ENCODE data around the gene AMD1. TPM values are rescaled to one million over a fixed set of nuclear protein-coding genes. Genes with fewer than 3 reads are reported as not detected.

AMD1 gene
- total and polyA plus RNA-seq, 2 experiments from 2014 or later = 127 to 243 TPM

DNA sequence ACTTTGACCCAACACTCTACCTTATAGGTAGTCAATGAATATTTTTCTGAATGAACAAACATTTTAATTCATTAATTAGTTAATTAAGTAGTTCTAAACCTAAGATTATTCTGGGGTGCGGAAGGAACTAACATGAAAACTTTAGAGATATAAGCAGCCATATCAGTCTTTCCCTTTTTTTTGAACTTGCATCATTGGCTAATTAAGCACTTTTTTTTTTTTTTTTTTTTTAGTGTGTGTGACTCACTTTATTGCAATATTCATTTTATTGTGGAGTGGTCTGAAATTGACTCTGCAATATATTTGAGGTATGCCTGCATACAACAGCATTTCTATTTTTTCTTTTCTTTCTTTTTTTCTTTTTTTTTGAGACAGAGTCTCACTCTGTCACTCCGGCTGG is 21.8 kb upstream of the AMD1 start:
- Histone ChIP-seq H3K79me2 (replicated peaks; ENCODE audit: insufficient read depth) (no peaks in the 10 kb centered on the region), H3K4me2 (no peak overlapping the region), H4K20me1 (replicated peaks; ENCODE audit: insufficient read depth) (no peaks in the 10 kb centered on the region; the same call in 1 of the 2 replicates), H3K36me3 (ENCODE audit: insufficient read depth) (no peaks in the 10 kb centered on the region), H3F3A (replicated peaks; ENCODE audit: low read depth) (0 out of 2 replicates have a peak, but pooled peaks cover 4% of the 10 kb centered on the region), H2AFZ (no peak overlapping the region), H3K4me3 (no peak overlapping the region), H3K27ac (ENCODE audit: low read depth) (no peak overlapping the region), H3K27me3 (ENCODE audit: insufficient read depth) (no peaks in the 10 kb centered on the region), H3K9me2 (ENCODE audit: insufficient read depth) (no peaks in the 10 kb centered on the region), H3K4me1 (ENCODE audit: insufficient read depth) (no peaks in the 10 kb centered on the region)
- H3K4me3 Mint-ChIP-seq = no peak overlapping the region
- H3K27me3 Mint-ChIP-seq (ENCODE audit: insufficient read depth, low read depth, poor library complexity) = peaks cover 3% of the 10 kb centered on the region
- ATAC-seq = no peak
- H3K36me3 Mint-ChIP-seq (ENCODE audit: low read depth) = no peaks in the 10 kb centered on the region
- H3K9me3 Mint-ChIP-seq = no peaks in the 10 kb centered on the region
- no peaks in the 10 kb centered on the region for H3K4me1 Mint-ChIP-seq
- TF ChIP-seq CREB1 (CRISPR knock-in tag; IDR thresholded peaks at IDR 0.05; ENCODE audit: low read depth) (no peak), ZNF331 (CRISPR knock-in tag; IDR thresholded peaks at IDR 0.05; ENCODE audit: low read depth) (no peak), EZH2phosphoT487 (IDR thresholded peaks at IDR 0.05; ENCODE audit: unreplicated experiment) (no peak), STAT1 (IDR thresholded peaks at IDR 0.05; ENCODE audit: unreplicated experiment) (no peak)
- TF ChIP-seq, protein P1, sequence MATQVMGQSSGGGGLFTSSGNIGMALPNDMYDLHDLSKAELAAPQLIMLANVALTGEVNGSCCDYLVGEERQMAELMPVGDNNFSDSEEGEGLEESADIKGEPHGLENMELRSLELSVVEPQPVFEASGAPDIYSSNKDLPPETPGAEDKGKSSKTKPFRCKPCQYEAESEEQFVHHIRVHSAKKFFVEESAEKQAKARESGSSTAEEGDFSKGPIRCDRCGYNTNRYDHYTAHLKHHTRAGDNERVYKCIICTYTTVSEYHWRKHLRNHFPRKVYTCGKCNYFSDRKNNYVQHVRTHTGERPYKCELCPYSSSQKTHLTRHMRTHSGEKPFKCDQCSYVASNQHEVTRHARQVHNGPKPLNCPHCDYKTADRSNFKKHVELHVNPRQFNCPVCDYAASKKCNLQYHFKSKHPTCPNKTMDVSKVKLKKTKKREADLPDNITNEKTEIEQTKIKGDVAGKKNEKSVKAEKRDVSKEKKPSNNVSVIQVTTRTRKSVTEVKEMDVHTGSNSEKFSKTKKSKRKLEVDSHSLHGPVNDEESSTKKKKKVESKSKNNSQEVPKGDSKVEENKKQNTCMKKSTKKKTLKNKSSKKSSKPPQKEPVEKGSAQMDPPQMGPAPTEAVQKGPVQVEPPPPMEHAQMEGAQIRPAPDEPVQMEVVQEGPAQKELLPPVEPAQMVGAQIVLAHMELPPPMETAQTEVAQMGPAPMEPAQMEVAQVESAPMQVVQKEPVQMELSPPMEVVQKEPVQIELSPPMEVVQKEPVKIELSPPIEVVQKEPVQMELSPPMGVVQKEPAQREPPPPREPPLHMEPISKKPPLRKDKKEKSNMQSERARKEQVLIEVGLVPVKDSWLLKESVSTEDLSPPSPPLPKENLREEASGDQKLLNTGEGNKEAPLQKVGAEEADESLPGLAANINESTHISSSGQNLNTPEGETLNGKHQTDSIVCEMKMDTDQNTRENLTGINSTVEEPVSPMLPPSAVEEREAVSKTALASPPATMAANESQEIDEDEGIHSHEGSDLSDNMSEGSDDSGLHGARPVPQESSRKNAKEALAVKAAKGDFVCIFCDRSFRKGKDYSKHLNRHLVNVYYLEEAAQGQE (IDR thresholded peaks at IDR 0.05; ENCODE audit: unreplicated experiment) = no peak
- TF ChIP-seq, protein P2, sequence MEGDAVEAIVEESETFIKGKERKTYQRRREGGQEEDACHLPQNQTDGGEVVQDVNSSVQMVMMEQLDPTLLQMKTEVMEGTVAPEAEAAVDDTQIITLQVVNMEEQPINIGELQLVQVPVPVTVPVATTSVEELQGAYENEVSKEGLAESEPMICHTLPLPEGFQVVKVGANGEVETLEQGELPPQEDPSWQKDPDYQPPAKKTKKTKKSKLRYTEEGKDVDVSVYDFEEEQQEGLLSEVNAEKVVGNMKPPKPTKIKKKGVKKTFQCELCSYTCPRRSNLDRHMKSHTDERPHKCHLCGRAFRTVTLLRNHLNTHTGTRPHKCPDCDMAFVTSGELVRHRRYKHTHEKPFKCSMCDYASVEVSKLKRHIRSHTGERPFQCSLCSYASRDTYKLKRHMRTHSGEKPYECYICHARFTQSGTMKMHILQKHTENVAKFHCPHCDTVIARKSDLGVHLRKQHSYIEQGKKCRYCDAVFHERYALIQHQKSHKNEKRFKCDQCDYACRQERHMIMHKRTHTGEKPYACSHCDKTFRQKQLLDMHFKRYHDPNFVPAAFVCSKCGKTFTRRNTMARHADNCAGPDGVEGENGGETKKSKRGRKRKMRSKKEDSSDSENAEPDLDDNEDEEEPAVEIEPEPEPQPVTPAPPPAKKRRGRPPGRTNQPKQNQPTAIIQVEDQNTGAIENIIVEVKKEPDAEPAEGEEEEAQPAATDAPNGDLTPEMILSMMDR (conservative IDR thresholded peaks at IDR 0.05; ENCODE audit: low read depth in 2 of 2) = no peak
- TF ChIP-seq, protein P3, sequence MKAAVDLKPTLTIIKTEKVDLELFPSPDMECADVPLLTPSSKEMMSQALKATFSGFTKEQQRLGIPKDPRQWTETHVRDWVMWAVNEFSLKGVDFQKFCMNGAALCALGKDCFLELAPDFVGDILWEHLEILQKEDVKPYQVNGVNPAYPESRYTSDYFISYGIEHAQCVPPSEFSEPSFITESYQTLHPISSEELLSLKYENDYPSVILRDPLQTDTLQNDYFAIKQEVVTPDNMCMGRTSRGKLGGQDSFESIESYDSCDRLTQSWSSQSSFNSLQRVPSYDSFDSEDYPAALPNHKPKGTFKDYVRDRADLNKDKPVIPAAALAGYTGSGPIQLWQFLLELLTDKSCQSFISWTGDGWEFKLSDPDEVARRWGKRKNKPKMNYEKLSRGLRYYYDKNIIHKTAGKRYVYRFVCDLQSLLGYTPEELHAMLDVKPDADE (IDR thresholded peaks at IDR 0.05) = no peak
- no peak for DNase-seq (ENCODE audit: low spot score)
- H3K27ac Mint-ChIP-seq = no peak overlapping the region

DNA sequence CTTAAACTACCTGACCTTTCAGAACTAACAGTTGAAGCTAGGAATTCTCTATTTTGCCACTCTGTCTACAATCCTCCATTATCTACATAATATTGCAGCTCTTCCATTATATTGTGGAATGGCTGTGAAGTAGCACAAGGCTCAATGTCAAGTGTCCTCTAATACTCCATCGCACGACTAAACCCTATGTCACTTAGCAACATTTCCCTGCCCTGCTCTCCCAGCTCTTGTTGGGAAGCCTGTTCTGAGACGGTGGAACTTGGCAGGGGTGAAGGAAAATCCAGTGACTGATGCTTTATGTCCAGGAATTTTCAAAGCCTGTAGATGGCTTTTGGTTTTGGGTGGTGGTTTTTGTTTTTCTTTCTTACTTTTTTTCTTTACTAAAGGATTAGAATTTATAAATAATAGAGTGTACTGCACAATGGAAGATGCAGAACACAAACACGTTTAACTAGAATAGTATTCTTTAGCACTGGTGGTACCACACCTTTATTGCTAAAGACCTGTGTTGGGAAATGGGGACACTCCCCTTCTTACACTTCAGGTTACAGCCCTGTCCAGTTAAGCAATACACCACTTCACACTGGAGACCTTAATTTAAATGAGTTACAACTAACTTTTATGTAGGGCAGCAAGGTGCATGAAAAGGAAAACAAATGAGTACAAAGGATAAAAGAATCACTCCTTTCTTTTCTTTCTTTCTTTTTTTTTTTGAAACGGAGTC is 20.7 kb upstream of the AMD1 start:
- H3K4me1 Mint-ChIP-seq = no peaks in the 10 kb centered on the region
- Histone ChIP-seq H3K4me2 (no peak overlapping the region), H3K4me3 (no peak overlapping the region), H3K27ac (ENCODE audit: low read depth) (no peak overlapping the region), H3K27me3 (ENCODE audit: insufficient read depth) (no peaks in the 10 kb centered on the region), H4K20me1 (replicated peaks; ENCODE audit: insufficient read depth) (no peaks in the 10 kb centered on the region; the same call in 1 of the 2 replicates), H3F3A (replicated peaks; ENCODE audit: low read depth) (0 out of 2 replicates have a peak, but pooled peaks cover 4% of the 10 kb centered on the region), H3K36me3 (ENCODE audit: insufficient read depth) (no peaks in the 10 kb centered on the region), H3K9me2 (ENCODE audit: insufficient read depth) (no peaks in the 10 kb centered on the region), H3K4me1 (ENCODE audit: insufficient read depth) (no peaks in the 10 kb centered on the region), H3K79me2 (replicated peaks; ENCODE audit: insufficient read depth) (no peaks in the 10 kb centered on the region), H2AFZ (no peak overlapping the region)
- H3K36me3 Mint-ChIP-seq (ENCODE audit: low read depth) = no peaks in the 10 kb centered on the region
- H3K4me3 Mint-ChIP-seq = no peak overlapping the region
- ATAC-seq (no peak), DNase-seq (ENCODE audit: low spot score) (no peak)
- H3K9me3 Mint-ChIP-seq = no peaks in the 10 kb centered on the region
- H3K27ac Mint-ChIP-seq = no peak overlapping the region
- no peaks in the 10 kb centered on the region for H3K27me3 Mint-ChIP-seq (ENCODE audit: insufficient read depth, low read depth, poor library complexity)
- no peak for TF ChIP-seq CREB1 (CRISPR knock-in tag; IDR thresholded peaks at IDR 0.05; ENCODE audit: low read depth)
- TF ChIP-seq, protein P4, sequence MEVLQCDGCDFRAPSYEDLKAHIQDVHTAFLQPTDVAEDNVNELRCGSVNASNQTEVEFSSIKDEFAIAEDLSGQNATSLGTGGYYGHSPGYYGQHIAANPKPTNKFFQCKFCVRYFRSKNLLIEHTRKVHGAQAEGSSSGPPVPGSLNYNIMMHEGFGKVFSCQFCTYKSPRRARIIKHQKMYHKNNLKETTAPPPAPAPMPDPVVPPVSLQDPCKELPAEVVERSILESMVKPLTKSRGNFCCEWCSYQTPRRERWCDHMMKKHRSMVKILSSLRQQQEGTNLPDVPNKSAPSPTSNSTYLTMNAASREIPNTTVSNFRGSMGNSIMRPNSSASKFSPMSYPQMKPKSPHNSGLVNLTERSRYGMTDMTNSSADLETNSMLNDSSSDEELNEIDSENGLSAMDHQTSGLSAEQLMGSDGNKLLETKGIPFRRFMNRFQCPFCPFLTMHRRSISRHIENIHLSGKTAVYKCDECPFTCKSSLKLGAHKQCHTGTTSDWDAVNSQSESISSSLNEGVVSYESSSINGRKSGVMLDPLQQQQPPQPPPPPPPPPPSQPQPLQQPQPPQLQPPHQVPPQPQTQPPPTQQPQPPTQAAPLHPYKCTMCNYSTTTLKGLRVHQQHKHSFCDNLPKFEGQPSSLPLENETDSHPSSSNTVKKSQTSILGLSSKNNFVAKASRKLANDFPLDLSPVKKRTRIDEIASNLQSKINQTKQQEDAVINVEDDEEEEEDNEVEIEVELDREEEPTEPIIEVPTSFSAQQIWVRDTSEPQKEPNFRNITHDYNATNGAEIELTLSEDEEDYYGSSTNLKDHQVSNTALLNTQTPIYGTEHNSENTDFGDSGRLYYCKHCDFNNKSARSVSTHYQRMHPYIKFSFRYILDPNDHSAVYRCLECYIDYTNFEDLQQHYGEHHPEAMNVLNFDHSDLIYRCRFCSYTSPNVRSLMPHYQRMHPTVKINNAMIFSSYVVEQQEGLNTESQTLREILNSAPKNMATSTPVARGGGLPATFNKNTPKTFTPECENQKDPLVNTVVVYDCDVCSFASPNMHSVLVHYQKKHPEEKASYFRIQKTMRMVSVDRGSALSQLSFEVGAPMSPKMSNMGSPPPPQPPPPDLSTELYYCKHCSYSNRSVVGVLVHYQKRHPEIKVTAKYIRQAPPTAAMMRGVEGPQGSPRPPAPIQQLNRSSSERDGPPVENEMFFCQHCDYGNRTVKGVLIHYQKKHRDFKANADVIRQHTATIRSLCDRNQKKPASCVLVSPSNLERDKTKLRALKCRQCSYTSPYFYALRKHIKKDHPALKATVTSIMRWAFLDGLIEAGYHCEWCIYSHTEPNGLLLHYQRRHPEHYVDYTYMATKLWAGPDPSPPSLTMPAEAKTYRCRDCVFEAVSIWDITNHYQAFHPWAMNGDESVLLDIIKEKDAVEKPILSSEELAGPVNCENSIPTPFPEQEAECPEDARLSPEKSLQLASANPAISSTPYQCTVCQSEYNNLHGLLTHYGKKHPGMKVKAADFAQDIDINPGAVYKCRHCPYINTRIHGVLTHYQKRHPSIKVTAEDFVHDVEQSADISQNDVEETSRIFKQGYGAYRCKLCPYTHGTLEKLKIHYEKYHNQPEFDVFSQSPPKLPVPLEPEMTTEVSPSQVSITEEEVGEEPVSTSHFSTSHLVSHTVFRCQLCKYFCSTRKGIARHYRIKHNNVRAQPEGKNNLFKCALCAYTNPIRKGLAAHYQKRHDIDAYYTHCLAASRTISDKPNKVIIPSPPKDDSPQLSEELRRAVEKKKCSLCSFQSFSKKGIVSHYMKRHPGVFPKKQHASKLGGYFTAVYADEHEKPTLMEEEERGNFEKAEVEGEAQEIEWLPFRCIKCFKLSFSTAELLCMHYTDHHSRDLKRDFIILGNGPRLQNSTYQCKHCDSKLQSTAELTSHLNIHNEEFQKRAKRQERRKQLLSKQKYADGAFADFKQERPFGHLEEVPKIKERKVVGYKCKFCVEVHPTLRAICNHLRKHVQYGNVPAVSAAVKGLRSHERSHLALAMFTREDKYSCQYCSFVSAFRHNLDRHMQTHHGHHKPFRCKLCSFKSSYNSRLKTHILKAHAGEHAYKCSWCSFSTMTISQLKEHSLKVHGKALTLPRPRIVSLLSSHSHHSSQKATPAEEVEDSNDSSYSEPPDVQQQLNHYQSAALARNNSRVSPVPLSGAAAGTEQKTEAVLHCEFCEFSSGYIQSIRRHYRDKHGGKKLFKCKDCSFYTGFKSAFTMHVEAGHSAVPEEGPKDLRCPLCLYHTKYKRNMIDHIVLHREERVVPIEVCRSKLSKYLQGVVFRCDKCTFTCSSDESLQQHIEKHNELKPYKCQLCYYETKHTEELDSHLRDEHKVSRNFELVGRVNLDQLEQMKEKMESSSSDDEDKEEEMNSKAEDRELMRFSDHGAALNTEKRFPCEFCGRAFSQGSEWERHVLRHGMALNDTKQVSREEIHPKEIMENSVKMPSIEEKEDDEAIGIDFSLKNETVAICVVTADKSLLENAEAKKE (CRISPR knock-in tag; IDR thresholded peaks at IDR 0.05) = no peak

Measured in GM23338 (cell line).